Mammary epithelial cell (primary cell): ENCODE data around the gene ZNF566.

Experiments used
- CTCF ChIP-seq, 2 donors: IDR thresholded peaks in 1 of 2; conservative IDR thresholded peaks in 1 of 2; 2 replicates each; pipeline ENCODE4 v1.5.1; 2011 to 2012; ENCODE audit warnings: inconsistent platforms in 2 of 2, low read length in 2 of 2, mild to moderate bottlenecking in 2 of 2, control low read depth in 1 of 2, low read depth in 1 of 2; ENCODE audit not compliant: insufficient read depth in 1 of 2; ENCODE audit errors: extremely low read depth in 1 of 2
- EZH2 ChIP-seq: IDR thresholded peaks from 2 replicates; pipeline ENCODE4 v1.6.1; 2012; ENCODE audit warnings: low read length, inconsistent platforms, borderline replicate concordance

DNA sequence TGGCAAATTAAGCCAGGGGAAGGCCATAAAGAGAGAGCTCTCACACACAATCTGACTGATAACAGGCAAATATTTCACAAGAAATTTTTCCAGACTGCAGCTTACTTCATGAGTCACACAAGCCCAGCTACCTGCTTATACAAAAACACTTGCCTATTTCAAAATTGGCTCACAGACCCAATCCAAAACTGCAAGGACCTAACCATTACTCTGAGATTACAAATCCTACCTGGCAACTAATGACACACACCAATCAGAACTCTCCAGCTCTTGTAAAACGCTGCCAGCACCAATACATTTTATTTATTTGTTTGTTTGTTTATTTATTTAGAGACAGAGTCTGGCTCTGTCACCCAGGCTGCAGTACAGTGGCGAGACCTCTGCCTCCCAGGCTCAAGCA, 52.8 kb downstream of the ZNF566 start:
- no peak for TF ChIP-seq EZH2
- no peak for TF ChIP-seq CTCF (conservative IDR thresholded peaks at IDR 0.05 in 1 of 2, IDR thresholded peaks at IDR 0.05 in 1 of 2; ENCODE audit: extremely low read depth in 1 of 2, insufficient read depth in 1 of 2, low read depth in 1 of 2, low read length in 2 of 2)
